GM15510 (cell line): ENCODE measurements around the gene STX7.

ENCODE experiments used
- POLR2A ChIP-seq: IDR thresholded peaks from 3 replicates; pipeline ENCODE4 v1.6.1; 2011; ENCODE audit warnings: borderline replicate concordance; ENCODE audit not compliant: insufficient read length; ENCODE audit errors: extremely low read depth

Gene STX7

GRCh38 chr6:132512638-132513632, at the start of gene STX7:
TSS of gene STX7 (minus strand) at chr6:132513116. CDS start at chr6:132503530, 9,586 bp downstream.
- TF ChIP-seq POLR2A, result peak; percentile 86

DNA sequence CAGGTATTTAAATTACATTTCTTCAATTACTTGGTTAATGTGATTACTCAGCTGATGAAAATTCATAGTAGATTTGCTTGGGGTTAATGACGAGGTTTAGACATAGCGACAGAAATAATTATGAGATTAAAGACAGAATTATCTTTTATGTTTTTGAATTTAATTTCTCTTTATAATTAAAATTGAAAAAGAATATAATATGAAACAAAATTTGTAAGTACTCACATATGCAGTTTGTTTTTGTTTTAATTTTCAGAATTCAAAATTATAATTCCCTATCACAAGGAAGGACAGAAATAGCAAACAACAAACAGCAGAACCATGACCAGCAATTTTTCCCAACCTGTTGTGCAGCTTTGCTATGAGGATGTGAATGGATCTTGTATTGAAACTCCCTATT, 39.5 kb upstream of the STX7 start, which contains the start of gene TAAR8:
TAAR8 (plus strand) TSS at position 301 of the 400 bp plus-strand sequence; CDS start at position 322, 21 bp downstream.
- TF ChIP-seq POLR2A, result no peak

- no peak for TF ChIP-seq POLR2A
Observed at GRCh38 chr6:132551214-132551613, 38.3 kb upstream of the STX7 start.

DNA sequence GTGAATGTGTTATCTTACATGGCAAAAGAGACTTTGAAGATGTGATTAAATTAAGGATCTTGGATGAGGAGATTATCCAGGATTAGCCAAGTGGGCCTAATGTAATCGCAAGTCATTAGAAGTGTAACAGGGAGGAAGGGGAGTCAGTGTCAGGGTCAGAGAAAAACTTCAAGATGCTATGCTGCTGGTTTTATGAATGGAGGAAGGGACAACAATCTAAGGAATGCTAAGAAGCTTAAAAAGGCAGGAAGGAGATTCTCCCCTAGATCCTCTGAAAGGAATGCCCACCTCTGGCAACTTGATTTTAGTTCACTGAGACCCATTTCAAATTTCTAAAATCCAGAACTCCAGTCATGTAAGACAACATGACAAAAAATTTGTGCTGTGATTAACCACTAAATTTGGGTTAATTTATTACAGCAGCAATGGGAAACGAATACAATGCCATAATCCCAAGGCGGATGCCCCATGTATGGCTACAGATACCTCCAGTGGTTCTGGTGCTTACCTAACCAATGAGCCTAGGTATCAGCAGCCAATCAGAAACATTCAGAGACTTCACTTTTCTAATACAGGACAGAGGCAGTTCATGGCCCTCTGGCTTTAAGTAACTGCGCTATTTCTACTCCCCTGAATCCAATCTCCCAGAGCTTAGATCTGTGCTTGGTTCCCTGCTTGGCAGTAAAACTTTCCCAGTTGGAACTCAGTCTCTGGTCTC, 36.0 kb upstream of the STX7 start:
- no peak for TF ChIP-seq POLR2A

GRCh38 chr6:132544826-132545225, 31.9 kb upstream of the STX7 start:
- no peak for TF ChIP-seq POLR2A

GRCh38 chr6:132537977-132538376, 25.1 kb upstream of the STX7 start, which contains the start of gene TAAR9:
TSS of gene TAAR9 (plus strand) at chr6:132538277. CDS start at chr6:132538290, 13 bp downstream.
- TF ChIP-seq POLR2A, result no peak

DNA sequence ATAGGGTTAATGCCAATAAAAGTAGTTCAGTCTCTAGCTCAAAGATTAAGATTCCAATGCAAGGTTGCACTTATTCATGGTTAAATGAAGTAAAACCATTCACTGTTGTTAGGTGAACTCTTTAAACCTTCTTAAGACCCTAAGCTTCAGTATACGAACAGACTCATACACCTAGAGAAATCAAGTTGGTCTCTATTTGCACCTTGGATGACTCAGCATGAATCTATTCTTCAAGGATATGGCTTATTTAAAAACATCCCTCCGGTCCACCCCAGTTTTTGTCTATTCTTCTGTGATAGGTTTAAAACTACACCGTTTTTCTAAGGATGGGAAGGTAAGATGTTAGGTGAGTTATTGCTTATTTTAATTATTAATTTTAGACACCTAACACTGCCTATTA, 24.2 kb upstream of the STX7 start:
- TF ChIP-seq POLR2A, result no peak

DNA sequence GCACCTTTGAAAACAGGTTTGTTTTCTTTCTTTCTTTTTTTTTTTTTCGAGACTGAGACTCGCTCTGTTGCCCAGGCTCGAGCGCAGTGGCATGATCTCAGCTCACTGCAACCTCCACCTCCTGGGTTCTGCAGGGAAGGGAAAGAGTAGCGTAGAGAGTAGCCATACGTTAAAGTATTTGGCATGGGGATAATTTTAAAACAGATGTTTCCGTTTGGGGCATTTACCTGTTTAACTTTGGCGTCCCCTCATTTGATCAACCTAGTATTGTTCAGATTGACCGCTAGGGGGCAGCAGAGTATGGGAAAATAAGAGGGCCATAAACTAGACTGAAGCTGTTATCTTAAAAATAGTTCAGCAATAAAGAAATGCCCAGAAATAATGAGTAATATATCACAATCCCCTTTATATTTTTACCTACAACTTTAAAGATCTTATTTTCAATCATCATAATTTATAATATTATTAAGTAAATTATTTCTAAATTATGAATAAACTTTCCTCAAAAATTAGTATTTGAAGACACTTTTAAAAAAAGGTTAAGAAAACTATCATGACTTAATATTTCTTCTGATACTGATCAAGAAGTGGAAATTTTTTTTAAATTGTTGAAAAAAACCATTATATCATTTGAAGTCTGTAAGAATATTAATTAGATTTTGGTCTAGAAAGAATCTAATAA, 17.5 kb upstream of the STX7 start:
- TF ChIP-seq POLR2A, result no peak

- TF ChIP-seq POLR2A, result no peak
Observed at GRCh38 chr6:132527791-132528190, 14.9 kb upstream of the STX7 start.

DNA sequence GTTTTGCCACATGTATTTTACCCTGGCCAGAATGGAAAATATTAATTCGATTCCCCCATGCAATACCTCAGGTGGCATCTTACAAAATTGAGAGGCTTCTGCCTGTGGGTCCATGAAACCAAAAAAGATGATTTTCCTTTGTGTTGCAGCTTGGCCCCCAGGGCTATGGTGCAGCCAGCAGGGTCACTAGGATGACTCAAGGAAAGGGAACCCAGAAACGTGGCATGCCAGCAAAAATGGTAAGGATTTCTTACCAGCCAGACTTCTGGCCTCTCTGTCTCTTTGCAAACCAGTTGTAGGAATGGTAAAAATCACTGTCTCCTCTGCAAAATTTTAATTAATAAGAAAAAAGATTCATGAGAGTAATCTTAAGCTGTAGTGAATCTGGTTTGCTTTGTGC, 13.5 kb upstream of the STX7 start:
- TF ChIP-seq POLR2A, result no peak

DNA sequence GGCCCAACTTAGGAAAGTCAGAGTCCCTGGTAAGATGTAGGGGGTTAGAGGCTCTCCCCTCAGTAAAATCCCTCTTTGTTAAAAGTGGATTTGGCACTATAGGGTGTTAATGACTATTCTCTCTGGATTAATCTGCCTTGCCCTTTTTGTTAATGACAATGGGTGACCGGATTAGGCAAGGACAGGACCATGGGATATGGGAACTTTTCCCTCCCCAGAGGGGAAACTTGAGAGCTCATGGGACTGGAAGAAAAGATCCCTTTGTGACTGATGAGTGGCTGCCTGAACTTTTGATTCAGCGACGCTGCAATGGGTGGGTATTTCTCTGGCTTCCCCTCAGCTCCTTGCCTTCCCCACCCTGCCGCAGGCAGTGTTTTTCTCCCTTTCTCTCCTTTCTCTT, 12.9 kb upstream of the STX7 start:
- TF ChIP-seq POLR2A, result no peak

DNA sequence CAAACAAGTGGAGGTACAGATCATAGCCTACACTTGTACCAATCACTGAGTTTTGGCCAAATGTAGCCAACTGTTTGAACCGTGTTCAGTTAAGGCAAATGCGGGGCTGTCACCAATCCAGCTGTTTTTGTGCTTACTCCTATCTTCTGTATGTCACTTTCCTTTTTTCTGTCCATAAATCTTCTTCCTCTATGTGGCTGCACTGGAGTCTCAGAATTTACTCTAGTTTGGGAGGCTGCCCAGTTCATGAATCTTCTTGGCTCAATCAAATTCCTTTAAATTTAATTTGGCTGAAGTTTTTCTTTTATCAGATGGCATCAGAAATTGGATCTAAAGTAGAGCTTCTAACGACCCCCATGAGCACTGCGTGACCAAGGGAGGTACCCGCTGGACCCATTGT, 11.7 kb upstream of the STX7 start:
- no peak for TF ChIP-seq POLR2A

GRCh38 chr6:132520953-132521352, 8.0 kb upstream of the STX7 start:
- no peak for TF ChIP-seq POLR2A

- no peak for TF ChIP-seq POLR2A
Observed at GRCh38 chr6:132515386-132515785, 2.5 kb upstream of the STX7 start.
